GM18499 (cell line): ENCODE results near the gene CRHR1.

Experiments
- ATAC-seq: cut with Tn5 transposase; IDR thresholded peaks from one replicate; pipeline ENCODE4 v1.9.1; 2021; ENCODE audit warnings: moderate number of reproducible peaks; ENCODE audit not compliant: insufficient read depth, unreplicated experiment

The CRHR1 gene

GRCh38 chr17:45757431-45758218 is 26.5 kb upstream of the CRHR1 start:
- no peak for ATAC-seq

GRCh38 chr17:45758544-45758943 is 25.6 kb upstream of the CRHR1 start:
- ATAC-seq = no peak

GRCh38 chr17:45759761-45760160 is 24.4 kb upstream of the CRHR1 start:
- no peak for ATAC-seq

- no peak for ATAC-seq
Measured at GRCh38 chr17:45761957-45762565, 22.1 kb upstream of the CRHR1 start.

- no peak for ATAC-seq
Measured at GRCh38 chr17:45763182-45763581, 20.9 kb upstream of the CRHR1 start.

GRCh38 chr17:45764479-45764878 is 19.6 kb upstream of the CRHR1 start:
- no peak for ATAC-seq

GRCh38 chr17:45768000-45768399 is 16.1 kb upstream of the CRHR1 start:
- no peak for ATAC-seq

GRCh38 chr17:45770632-45771270 is 13.4 kb upstream of the CRHR1 start:
- ATAC-seq = no peak

- no peak for ATAC-seq
Measured at GRCh38 chr17:45771271-45771959, 12.7 kb upstream of the CRHR1 start.

- ATAC-seq = no peak
Measured at GRCh38 chr17:45775148-45775547, 9.0 kb upstream of the CRHR1 start.

- ATAC-seq = no peak
Measured at GRCh38 chr17:45775576-45776011, 8.5 kb upstream of the CRHR1 start.

GRCh38 chr17:45776896-45777295 is 7.2 kb upstream of the CRHR1 start:
- no peak for ATAC-seq

GRCh38 chr17:45777388-45777787 is 6.7 kb upstream of the CRHR1 start:
- ATAC-seq = no peak

GRCh38 chr17:45780921-45781320 is 3.2 kb upstream of the CRHR1 start:
- no peak for ATAC-seq

- no peak for ATAC-seq
Measured at GRCh38 chr17:45782889-45783592, 1.1 kb upstream of the CRHR1 start.

GRCh38 chr17:45783593-45784292 is 377 bp upstream of the CRHR1 start:
- no peak for ATAC-seq

- ATAC-seq = no peak
Measured at GRCh38 chr17:45784741-45785479, 790 bp downstream of the CRHR1 start.

- ATAC-seq = no peak
Measured at GRCh38 chr17:45785480-45786193, 1.5 kb downstream of the CRHR1 start.
